OCI-LY7 (cell line): ENCODE results near the gene SLX4IP. TPM values are rescaled to one million over a fixed set of nuclear protein-coding genes. Genes with fewer than 3 reads are reported as not detected.

ENCODE experiments used
- BruUV-seq: library from RNA; stranded (reverse); fragments of 400-500 nt; replicated peaks from 2 replicates; lab custom pipeline; 2021; lab: Mats Ljungman, UMichigan
- CTCF ChIA-PET: fragments of 300-600 bp; sonication (Branson Sonifier 250); formaldehyde crosslinking; loops from one replicate; lab custom pipeline; 2022; ENCODE audit warnings: antibody characterized with exemption; ENCODE audit not compliant: unreplicated experiment; lab: Charles Lee
- POLR2A ChIA-PET: fragments of 300-600 bp; sonication (Branson Sonifier 250); formaldehyde crosslinking; loops from one replicate; lab custom pipeline; 2022; ENCODE audit warnings: antibody characterized with exemption; lab: Charles Lee
- DNase-seq: peaks from one replicate; pipeline ENCODE4 v3.0.0-alpha.2; 2015; ENCODE audit warnings: low spot score
- H2AFZ ChIP-seq: fragments of 200-600 bp; sonication (generic), shearing (Covaris generic); 2 replicates; pipeline ENCODE4 v1.6.1; 2014; ENCODE audit warnings: mild to moderate bottlenecking, antibody characterized with exemption, low read length, moderate library complexity
- H3K27ac ChIP-seq: fragments of 200-600 bp; sonication (generic); 2 replicates; pipeline ENCODE4 v1.5.1; 2014; ENCODE audit warnings: mixed run types, low read depth, mild to moderate bottlenecking, moderate library complexity, low read length, inconsistent platforms; ENCODE audit not compliant: poor library complexity, severe bottlenecking
- H3K36me3 ChIP-seq: fragments of 200-600 bp; sonication (generic); 2 replicates; pipeline ENCODE4 v1.6.1; 2014; ENCODE audit warnings: mild to moderate bottlenecking, antibody characterized with exemption, low read length, moderate library complexity, mixed read lengths; ENCODE audit not compliant: insufficient read depth
- H3K4me1 ChIP-seq: fragments of 200-600 bp; sonication (generic); 2 replicates; pipeline ENCODE4 v1.5.1; 2014; ENCODE audit warnings: mild to moderate bottlenecking, low read length; ENCODE audit not compliant: insufficient read depth, poor library complexity, severe bottlenecking
- H3K4me2 ChIP-seq: fragments of 200-600 bp; sonication (generic); 2 replicates; pipeline ENCODE4 v1.6.1; 2014; ENCODE audit warnings: mild to moderate bottlenecking, low read length
- H3K4me3 ChIP-seq: fragments of 200-600 bp; sonication (generic); 2 replicates; pipeline ENCODE4 v1.5.1; 2014; ENCODE audit warnings: mild to moderate bottlenecking, low read depth, low read length; ENCODE audit not compliant: poor library complexity, severe bottlenecking
- H3K79me2 ChIP-seq: fragments of 200-600 bp; sonication (generic); 2 replicates; pipeline ENCODE4 v1.6.1; 2016; ENCODE audit warnings: low read depth, mild to moderate bottlenecking, low read length, moderate library complexity, mixed read lengths; ENCODE audit not compliant: insufficient read depth
- H3K9me2 ChIP-seq: fragments of 200-600 bp; sonication (generic); 2 replicates; pipeline ENCODE4 v1.6.1; 2016; ENCODE audit warnings: mild to moderate bottlenecking, low read length, mixed read lengths; ENCODE audit not compliant: insufficient read depth
- H3K9me3 ChIP-seq: fragments of 200-600 bp; sonication (generic); 2 replicates; pipeline ENCODE4 v1.6.1; 2014; ENCODE audit warnings: mild to moderate bottlenecking, mixed run types, low read length, mixed read lengths
- H4K20me1 ChIP-seq: fragments of 200-600 bp; sonication (generic); 2 replicates; pipeline ENCODE4 v1.6.1; 2014; ENCODE audit warnings: mild to moderate bottlenecking, antibody characterized with exemption, low read length, moderate library complexity, mixed read lengths; ENCODE audit not compliant: insufficient read depth
- EZH2phosphoT487 ChIP-seq: fragments of 200-600 bp; sonication (generic); IDR thresholded peaks from 2 replicates; pipeline ENCODE4 v1.6.1; 2018; ENCODE audit warnings: low read depth, borderline replicate concordance, mild to moderate bottlenecking, mixed run types, antibody characterized with exemption, low read length, moderate library complexity, mixed read lengths
- intact Hi-C: fragments of 100-400 bp; cut with micrococcal nuclease; formaldehyde crosslinking; loops from one replicate; pipeline ENCODE4 v1.10.0; 2022; ENCODE audit not compliant: unreplicated experiment
- total RNA-seq, 2 experiments: library from RNA; depleted of rRNA in 1 of 2; stranded (reverse); fragments of >200 nt in 1 of 2; shearing (Covaris generic) in 1 of 2; gene quantifications; 2 replicates each; pipeline ENCODE4 v1.2.3, GENCODE V29; 2014 to 2022
- TF ChIP-seq, protein P1 (sequence below): fragments of 200-600 bp; sonication (generic); conservative IDR thresholded peaks from 2 replicates; pipeline ENCODE4 v1.5.1; 2014; ENCODE audit warnings: mild to moderate bottlenecking, antibody characterized with exemption, low read length, moderate library complexity, mixed read lengths

The SLX4IP gene
- total RNA-seq, 2 experiments from 2014 or later = 4.1 to 9.2 TPM

GRCh38 chr20:10419550-10420133 is 15.5 kb upstream of the SLX4IP start:
- H2AFZ ChIP-seq = no peak overlapping the region
- no peak overlapping the region for H3K27ac ChIP-seq
- no peaks in the 10 kb centered on the region for H4K20me1 ChIP-seq
- no peak overlapping the region for H3K4me3 ChIP-seq
- no peak overlapping the region for H3K4me2 ChIP-seq
- no peaks in the 10 kb centered on the region for H3K79me2 ChIP-seq
- ChIA-PET CTCF (no interaction called here), POLR2A (no interaction called here)
- peaks cover 4% of the 10 kb centered on the region; the same call in 1 of the 2 replicates for H3K36me3 ChIP-seq
- no peaks in the 10 kb centered on the region for H3K4me1 ChIP-seq
- TF ChIP-seq, protein P1, sequence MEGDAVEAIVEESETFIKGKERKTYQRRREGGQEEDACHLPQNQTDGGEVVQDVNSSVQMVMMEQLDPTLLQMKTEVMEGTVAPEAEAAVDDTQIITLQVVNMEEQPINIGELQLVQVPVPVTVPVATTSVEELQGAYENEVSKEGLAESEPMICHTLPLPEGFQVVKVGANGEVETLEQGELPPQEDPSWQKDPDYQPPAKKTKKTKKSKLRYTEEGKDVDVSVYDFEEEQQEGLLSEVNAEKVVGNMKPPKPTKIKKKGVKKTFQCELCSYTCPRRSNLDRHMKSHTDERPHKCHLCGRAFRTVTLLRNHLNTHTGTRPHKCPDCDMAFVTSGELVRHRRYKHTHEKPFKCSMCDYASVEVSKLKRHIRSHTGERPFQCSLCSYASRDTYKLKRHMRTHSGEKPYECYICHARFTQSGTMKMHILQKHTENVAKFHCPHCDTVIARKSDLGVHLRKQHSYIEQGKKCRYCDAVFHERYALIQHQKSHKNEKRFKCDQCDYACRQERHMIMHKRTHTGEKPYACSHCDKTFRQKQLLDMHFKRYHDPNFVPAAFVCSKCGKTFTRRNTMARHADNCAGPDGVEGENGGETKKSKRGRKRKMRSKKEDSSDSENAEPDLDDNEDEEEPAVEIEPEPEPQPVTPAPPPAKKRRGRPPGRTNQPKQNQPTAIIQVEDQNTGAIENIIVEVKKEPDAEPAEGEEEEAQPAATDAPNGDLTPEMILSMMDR = no peak
- no peak for TF ChIP-seq EZH2phosphoT487
- no peaks in the 10 kb centered on the region for H3K9me2 ChIP-seq
- BruUV-seq = no TSS peak
- DNase-seq = no peak
- intact Hi-C loops = no loop called here
- H3K9me3 ChIP-seq = no peaks in the 10 kb centered on the region

DNA sequence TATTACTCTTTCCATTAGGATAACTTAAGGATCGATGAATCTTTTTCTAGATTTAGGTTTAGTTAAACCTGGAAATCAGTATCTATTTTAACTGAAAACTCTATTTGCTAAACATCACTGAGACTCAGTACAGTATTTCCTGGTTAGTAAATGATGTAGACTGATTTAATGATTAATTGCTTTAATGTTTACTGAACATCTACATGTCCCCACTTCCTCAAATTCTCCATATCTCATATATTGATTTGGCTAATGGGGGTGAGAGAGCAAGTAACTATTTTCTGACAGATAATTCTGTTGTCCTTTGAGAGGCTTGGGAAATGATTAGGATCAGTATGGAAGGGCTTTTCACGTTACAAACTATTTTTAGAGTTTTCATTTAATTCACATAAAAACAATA is 11.4 kb upstream of the SLX4IP start:
- ChIA-PET CTCF (no interaction called here), POLR2A (interaction anchor here (0.6 kb wide), 1 partner anchor 182 kb away, joined by 3 read pairs; no protein-coding TSS in a partner anchor)
- intact Hi-C loops = no loop called here
- H3K79me2 ChIP-seq = no peaks in the 10 kb centered on the region
- no peak overlapping the region for H3K4me3 ChIP-seq
- no peak overlapping the region for H2AFZ ChIP-seq
- no peak overlapping the region for H3K4me2 ChIP-seq
- H3K36me3 ChIP-seq = peaks cover 4% of the 10 kb centered on the region; the same call in 1 of the 2 replicates
- DNase-seq = no peak
- H3K27ac ChIP-seq = no peak overlapping the region
- BruUV-seq = no TSS peak
- H3K9me2 ChIP-seq = no peaks in the 10 kb centered on the region
- no peaks in the 10 kb centered on the region for H3K4me1 ChIP-seq
- TF ChIP-seq, protein P1 = no peak
- TF ChIP-seq EZH2phosphoT487 = no peak
- H3K9me3 ChIP-seq = no peaks in the 10 kb centered on the region
- 0 out of 2 replicates have a peak, but pooled peaks cover 6% of the 10 kb centered on the region for H4K20me1 ChIP-seq
